Calu3 (cell line): ENCODE data around the gene PANK3. TPM values are rescaled to one million over a fixed set of nuclear protein-coding genes. Genes with fewer than 3 reads are reported as not detected.

Source experiments
- BruUV-seq: library from RNA; stranded (reverse); fragments of 400-500 nt; replicated peaks from 2 replicates; lab custom pipeline; 2021; lab: Mats Ljungman, UMichigan
- CTCF ChIA-PET: fragments of 300-600 bp; sonication (Branson Sonifier 250); formaldehyde crosslinking; loops from one replicate; lab custom pipeline; 2022; ENCODE audit warnings: antibody characterized with exemption; lab: Charles Lee
- DNase-seq: peaks from one replicate; pipeline ENCODE4 v3.0.0; 2022
- H3K27ac Mint-ChIP-seq: one replicate; pipeline ENCODE4 v1.8.0; 2022; ENCODE audit warnings: mixed read lengths; ENCODE audit not compliant: unreplicated experiment
- H3K27me3 Mint-ChIP-seq: one replicate; pipeline ENCODE4 v1.8.0; 2022; ENCODE audit warnings: mixed read lengths; ENCODE audit not compliant: unreplicated experiment
- H3K36me3 Mint-ChIP-seq: one replicate; pipeline ENCODE4 v1.8.0; 2022; ENCODE audit warnings: mild to moderate bottlenecking, moderate library complexity, mixed read lengths; ENCODE audit not compliant: insufficient read depth, unreplicated experiment
- H3K4me1 Mint-ChIP-seq: one replicate; pipeline ENCODE4 v1.8.0; 2022; ENCODE audit warnings: mild to moderate bottlenecking, low read depth, mixed read lengths; ENCODE audit not compliant: unreplicated experiment
- H3K4me3 Mint-ChIP-seq: one replicate; pipeline ENCODE4 v1.8.0; 2022; ENCODE audit warnings: mild to moderate bottlenecking, low read depth, moderate library complexity, mixed read lengths; ENCODE audit not compliant: unreplicated experiment
- H3K9me3 Mint-ChIP-seq: one replicate; pipeline ENCODE4 v1.8.0; 2022; ENCODE audit warnings: low read depth, mixed read lengths; ENCODE audit not compliant: unreplicated experiment
- CTCF ChIP-seq: fragments of 200-600 bp; IDR thresholded peaks from one replicate; pipeline ENCODE4 v1.8.0; 2022; ENCODE audit warnings: antibody characterized with exemption; ENCODE audit not compliant: unreplicated experiment
- intact Hi-C: fragments of 100-400 bp; cut with micrococcal nuclease; formaldehyde crosslinking; loops from one replicate; pipeline ENCODE4 v1.10.0; 2022; ENCODE audit not compliant: unreplicated experiment
- total RNA-seq: library from RNA; stranded (reverse); gene quantifications from 2 replicates; pipeline ENCODE4 v1.2.3, GENCODE V29; 2022

Gene PANK3
- total RNA-seq, 1 experiment from 2014 or later: 116 TPM

- Mint-ChIP-seq H3K36me3 (no peaks in the 10 kb centered on the region), H3K27me3 (peaks cover 13% of the 10 kb centered on the region), H3K27ac (no peak overlapping the region), H3K4me1 (no peaks in the 10 kb centered on the region), H3K4me3 (no peak overlapping the region), H3K9me3 (no peaks in the 10 kb centered on the region)
- DNase-seq: no peak
- no peak for TF ChIP-seq CTCF
- intact Hi-C loops: no loop called here
- CTCF ChIA-PET: interaction anchor here (0.6 kb wide), 1 partner anchor 175 kb away, joined by 6 read pairs; no protein-coding TSS in a partner anchor
- no TSS peak for BruUV-seq
Measured at GRCh38 chr5:168611165-168611564, 32.0 kb upstream of the PANK3 start.

GRCh38 chr5:168609806-168610482 lies 30.8 kb upstream of the PANK3 start:
- H3K36me3 Mint-ChIP-seq: no peaks in the 10 kb centered on the region
- CTCF ChIA-PET: interaction anchor here (0.5 to 0.6 kb wide), 2 partner anchors 85 to 318 kb away, joined by 3 to 4 read pairs; no protein-coding TSS in a partner anchor
- BruUV-seq: no TSS peak
- DNase-seq: no peak
- peaks cover 20% of the 10 kb centered on the region for H3K27me3 Mint-ChIP-seq
- H3K4me1 Mint-ChIP-seq: no peaks in the 10 kb centered on the region
- TF ChIP-seq CTCF: no peak
- H3K4me3 Mint-ChIP-seq: no peak overlapping the region
- H3K9me3 Mint-ChIP-seq: no peaks in the 10 kb centered on the region
- intact Hi-C loops: no loop called here
- no peak overlapping the region for H3K27ac Mint-ChIP-seq

GRCh38 chr5:168608821-168609220 lies 29.7 kb upstream of the PANK3 start:
- no peaks in the 10 kb centered on the region for H3K4me1 Mint-ChIP-seq
- intact Hi-C loops: no loop called here
- H3K36me3 Mint-ChIP-seq: no peaks in the 10 kb centered on the region
- no peak overlapping the region for H3K27ac Mint-ChIP-seq
- CTCF ChIA-PET: no interaction called here
- no TSS peak for BruUV-seq
- peaks cover 20% of the 10 kb centered on the region for H3K27me3 Mint-ChIP-seq
- H3K4me3 Mint-ChIP-seq: no peak overlapping the region
- TF ChIP-seq CTCF: no peak
- no peaks in the 10 kb centered on the region for H3K9me3 Mint-ChIP-seq
- DNase-seq: no peak

- Mint-ChIP-seq H3K27me3 (peaks cover 20% of the 10 kb centered on the region), H3K4me3 (no peak overlapping the region), H3K9me3 (no peaks in the 10 kb centered on the region), H3K27ac (no peak overlapping the region), H3K36me3 (no peaks in the 10 kb centered on the region), H3K4me1 (no peaks in the 10 kb centered on the region)
- BruUV-seq: no TSS peak
- CTCF ChIA-PET: no interaction called here
- TF ChIP-seq CTCF: no peak
- intact Hi-C loops: no loop called here
- DNase-seq: no peak
Measured at GRCh38 chr5:168608386-168608785, 29.2 kb upstream of the PANK3 start.
